HG02852 (cell line): Measurements from ENCODE around the gene ARHGAP30.
A peak's percentile ranks its signal among the peaks of the same experiment; 100 is the strongest.
"Not testable (repeated sequence)": the region's sequence is repeated elsewhere in the genome, so short reads cannot be mapped to it uniquely, and the experiment has no call there.

Source experiments
- ATAC-seq: cut with Tn5 transposase; IDR thresholded peaks from one replicate; pipeline ENCODE4 v1.9.1; 2021; ENCODE audit warnings: mild to moderate bottlenecking, moderate library complexity; ENCODE audit not compliant: unreplicated experiment

Gene ARHGAP30

GRCh38 chr1:161018631-161018930 is 51.1 kb downstream of the ARHGAP30 start:
- no peak for ATAC-seq

DNA sequence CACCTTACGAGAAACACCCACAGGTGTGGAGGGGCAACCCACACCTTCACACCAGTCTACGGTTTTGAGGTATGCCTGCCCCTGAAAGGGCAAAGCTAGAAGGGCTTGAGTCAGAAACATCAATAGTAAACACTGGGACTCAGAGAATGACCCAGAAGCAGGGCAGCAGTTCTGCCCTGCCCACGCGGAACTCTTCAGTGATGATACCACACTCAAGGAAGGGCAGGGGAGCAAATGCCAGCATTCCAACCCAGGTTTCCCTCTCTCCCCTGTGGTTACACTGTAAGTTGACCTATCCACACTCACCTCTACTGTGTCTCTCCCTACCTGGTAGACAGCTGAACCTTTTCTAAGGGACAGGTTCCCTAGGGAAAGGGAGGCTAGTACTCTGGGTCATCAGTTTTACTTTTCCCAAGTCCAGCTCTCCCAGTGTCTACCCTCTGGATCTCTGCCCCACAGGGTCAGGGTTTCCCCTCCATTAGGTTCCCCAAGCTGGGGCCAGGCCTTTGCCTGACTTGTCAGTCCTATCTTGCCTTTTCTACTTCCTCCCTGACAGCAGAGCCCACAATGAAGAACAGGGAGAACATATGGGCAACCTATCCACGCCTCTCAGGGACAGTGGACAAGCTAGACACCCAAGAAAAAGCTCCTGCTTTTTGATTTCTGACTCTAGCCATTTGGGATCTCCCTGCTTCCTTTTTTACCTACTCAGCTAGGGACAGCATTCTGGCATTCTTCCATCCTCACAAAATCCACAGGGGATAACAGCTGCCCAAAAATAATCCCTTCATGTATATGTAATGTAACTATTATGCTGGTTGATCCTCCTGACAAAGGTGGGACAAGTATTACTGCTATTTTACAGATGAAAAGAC is 51.7 kb downstream of the ARHGAP30 start:
- no peak for ATAC-seq

DNA sequence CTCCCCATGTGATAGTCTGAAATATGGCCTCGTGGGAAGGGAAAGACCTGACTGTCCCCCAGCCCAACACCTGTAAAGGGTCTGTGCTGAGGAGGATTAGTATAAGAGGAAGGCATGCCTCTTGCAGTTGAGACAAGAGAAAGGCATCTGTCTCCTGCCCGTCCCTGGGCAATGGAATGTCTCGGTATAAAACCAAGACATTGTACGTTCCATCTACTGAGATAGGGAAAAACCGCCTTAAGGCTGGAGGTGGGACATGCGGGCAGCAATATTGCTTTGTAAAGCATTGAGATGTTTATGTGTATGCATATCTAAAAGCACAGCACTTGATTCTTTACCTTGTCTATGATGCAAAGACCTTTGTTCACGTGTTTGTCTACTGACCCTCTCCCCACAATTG is 52.5 kb downstream of the ARHGAP30 start:
- ATAC-seq, result not testable (repeated sequence)

DNA sequence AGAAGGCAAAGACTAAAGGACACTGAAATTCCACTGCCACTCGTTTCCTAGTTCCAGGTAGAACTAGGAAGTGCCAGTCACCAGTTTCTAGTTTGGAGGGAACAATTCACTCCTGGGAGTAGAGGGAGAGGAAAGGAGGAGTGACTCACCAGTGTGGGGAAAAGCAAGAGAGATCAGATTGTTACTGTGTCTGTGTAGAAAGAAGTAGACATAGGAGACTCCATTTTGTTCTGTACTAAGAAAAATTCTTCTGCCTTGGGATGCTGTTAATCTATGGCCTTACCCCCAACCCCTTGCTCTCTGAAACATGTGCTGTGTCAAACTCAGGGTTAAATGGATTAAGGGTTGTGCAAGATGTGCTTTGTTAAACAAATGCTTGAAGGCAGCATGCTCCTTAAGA is 53.0 kb downstream of the ARHGAP30 start:
- ATAC-seq, result not testable (repeated sequence)

DNA sequence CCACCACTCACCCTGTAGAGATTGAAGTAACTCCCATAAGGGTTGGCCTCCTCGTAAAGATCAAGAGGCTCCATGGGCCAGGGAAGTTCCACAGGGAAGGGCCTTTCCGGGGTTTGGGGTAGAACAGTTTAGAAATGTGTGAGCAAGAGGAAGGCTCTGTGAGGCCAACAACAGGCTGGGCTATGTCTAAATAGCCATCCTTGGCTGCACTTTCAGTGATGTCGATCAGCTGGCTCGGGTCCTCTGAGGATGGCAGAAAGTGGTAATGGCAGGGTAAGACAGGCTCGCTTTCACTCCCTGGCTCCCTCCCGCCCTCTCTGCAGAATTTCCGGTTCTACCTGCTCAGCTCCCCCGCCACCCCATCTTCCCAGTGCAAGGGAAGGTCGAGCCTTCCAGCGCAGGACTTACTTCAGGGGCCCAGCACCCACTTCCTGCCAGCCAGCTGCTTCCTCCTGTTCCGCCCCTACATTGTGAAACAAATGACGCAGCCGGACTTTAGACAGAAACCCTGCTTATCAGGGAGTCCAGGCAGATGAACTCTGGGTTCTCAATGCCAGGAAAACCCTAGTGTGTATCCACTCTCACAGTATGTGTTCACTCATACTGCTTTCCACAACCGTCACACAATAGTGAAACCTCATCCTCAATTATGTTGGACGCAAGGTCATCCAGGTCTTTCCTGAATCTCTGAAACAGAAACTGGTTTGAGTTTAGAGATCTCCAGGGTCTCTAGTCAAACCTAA is 56.0 kb downstream of the ARHGAP30 start:
- ATAC-seq, result peak; percentile 88

GRCh38 chr1:161013131-161013487 is 56.6 kb downstream of the ARHGAP30 start:
- no peak for ATAC-seq

DNA sequence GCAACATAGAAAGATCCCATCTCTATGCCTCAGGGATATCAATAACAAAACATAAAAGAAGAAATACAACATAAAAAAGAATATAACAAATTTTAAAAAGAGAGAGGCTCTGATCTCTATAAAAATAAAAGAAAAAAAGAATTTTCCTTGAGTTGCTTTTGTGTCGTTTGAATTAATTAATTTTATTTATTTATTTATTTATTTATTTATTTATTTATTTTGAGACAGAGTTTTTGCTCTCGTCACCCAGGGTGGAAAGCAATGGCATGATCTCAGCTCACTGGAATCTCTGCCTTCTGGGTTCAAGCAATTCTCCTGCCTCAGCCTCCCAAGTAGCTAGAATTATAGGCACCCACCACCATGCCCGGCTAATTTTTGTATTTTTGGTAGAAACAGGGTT is 57.3 kb downstream of the ARHGAP30 start:
- ATAC-seq, result no peak

DNA sequence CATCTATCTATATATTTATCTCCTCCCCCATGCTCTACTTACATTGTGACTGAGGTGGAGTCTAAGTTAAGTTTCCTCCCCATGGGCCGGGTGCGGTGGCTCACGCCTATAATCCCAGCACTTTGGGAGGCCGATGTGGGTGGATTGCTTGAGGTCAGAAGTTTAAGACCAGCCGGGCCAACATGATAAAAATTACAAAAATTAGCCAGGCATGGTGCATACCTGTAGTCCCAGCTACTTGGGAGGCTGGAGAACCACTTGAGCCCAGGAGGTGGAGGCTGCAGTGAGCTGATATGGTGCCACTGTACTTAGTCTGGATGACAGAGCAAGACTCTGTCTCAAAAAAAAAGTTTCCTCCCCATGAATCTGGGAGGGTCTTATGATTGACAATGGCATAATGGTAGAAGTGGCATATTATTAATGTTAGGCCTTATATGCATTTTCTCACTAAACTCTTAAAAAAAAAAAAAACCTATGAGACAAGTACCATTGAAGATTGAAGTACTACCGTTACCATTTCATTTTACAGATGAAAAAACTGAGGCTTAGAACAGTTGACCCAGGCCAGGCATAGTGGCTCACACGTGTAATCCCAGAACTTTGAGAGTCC is 60.0 kb downstream of the ARHGAP30 start:
- ATAC-seq, result no peak

- no peak for ATAC-seq
Measured at GRCh38 chr1:161008869-161009510, 60.7 kb downstream of the ARHGAP30 start.

GRCh38 chr1:161007369-161007768 is 62.3 kb downstream of the ARHGAP30 start:
- ATAC-seq, result no peak

GRCh38 chr1:161006563-161006962 is 63.1 kb downstream of the ARHGAP30 start:
- no peak for ATAC-seq

- ATAC-seq, result no peak
Measured at GRCh38 chr1:161001525-161001924, 68.2 kb downstream of the ARHGAP30 start.

GRCh38 chr1:161000736-161001480 is 68.8 kb downstream of the ARHGAP30 start:
- no peak for ATAC-seq

DNA sequence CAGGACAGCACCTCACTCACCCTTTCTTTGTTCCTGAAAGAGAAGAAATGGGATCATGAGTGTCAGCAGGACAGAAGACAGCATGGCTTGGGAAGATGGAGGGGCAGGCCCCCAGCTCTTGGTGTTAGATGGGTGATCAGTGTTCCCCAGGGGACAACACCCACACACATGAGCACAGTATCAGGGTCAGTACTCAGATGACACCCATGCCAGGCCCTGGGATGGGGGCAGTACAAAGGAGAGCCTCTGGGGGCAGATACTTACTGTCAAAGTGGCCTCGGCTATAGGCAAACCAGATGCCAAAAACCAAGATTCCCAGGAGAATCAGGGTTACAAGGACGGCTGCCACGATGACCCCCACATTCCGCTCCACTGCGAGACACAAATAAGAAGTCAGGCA is 70.3 kb downstream of the ARHGAP30 start:
- ATAC-seq, result no peak

- no peak for ATAC-seq
Measured at GRCh38 chr1:160997323-160998038, 72.2 kb downstream of the ARHGAP30 start.
